ENCODE data around the gene RAB38.

GRCh38 chr11:88114486-88115045, 60.7 kb downstream of the RAB38 start:
- TF ChIP-seq YY1 (IDR thresholded peaks at IDR 0.05; ENCODE audit: insufficient read depth, insufficient read length): no peak
- no peak for TF ChIP-seq SUZ12 (IDR thresholded peaks at IDR 0.05; ENCODE audit: extremely low read depth, insufficient read depth, insufficient read length)
